Activated T-cell treated with anti-CD3 and anti-CD28 coated beads, Interleukin-2, amount 50 U/mL, for 48 hours (primary cell): ENCODE results near the gene SDK1.
"Not testable (repeated sequence)": the region's sequence is repeated elsewhere in the genome, so short reads cannot be mapped to it uniquely, and the experiment has no call there.

ENCODE experiments used
- DNase-seq, 2 experiments: peaks; one replicate each; pipeline ENCODE4 v3.0.0-alpha.2; 2020

The SDK1 gene

DNA sequence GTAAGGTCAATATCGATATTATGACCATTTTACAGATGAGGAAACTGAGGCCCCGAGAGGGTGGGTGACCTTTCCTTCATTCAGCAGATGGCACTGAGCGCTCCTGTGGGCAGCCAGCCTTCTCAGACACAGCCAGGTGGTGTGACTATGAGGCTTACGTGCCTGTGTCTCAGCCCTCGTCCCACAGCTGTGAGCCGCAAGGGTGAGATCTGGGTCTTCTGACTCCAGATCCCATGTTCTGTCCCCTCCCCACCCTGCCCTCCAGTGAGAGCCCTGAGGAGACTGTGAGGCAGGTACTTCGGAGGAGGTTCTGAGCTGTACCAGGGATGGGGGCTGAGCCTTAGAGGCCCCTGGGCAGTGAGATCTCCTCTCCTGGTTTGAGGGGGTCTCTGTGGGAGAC is 767.2 kb downstream of the SDK1 start:
- DNase-seq = no peak

DNA sequence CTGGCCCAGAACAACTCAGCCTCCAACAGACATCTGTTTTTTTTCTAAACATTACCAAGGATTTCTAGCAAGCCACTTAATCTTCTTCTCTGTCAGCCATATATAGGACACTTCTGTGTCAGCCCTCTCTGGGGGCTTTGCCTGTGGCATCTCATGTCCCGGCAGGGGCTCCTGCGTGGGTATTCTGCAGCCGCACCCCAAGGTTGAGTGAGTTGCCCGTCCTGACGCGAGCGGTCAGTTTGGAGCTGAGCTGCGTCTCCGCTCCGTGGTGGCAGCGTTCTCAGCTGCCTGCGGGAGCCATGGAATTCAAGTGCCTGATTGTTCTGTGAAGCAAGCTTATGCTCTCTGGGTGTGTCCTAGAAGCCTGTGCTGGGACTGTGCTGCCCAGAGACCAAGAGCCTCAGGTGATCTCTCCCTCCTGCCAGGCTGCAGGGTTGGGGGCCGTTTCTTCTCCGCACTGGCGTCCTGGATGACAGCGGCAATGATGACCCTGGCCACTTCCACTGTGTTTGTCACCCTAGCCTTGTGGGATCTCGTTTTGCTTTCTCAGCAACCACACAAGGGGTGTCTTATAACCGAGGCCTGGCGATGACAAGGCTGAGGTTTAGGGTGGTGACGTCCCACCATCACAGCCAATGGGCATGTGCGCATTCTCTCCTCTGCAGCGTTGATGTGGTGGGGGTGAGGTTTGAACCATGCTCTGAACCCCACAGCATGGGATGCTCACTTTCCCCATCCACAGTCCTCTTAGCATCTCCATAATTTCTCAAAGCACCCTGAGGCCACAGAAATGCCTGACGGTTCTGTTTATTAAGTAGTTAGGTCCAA is 768.4 kb downstream of the SDK1 start:
- DNase-seq = no peak

DNA sequence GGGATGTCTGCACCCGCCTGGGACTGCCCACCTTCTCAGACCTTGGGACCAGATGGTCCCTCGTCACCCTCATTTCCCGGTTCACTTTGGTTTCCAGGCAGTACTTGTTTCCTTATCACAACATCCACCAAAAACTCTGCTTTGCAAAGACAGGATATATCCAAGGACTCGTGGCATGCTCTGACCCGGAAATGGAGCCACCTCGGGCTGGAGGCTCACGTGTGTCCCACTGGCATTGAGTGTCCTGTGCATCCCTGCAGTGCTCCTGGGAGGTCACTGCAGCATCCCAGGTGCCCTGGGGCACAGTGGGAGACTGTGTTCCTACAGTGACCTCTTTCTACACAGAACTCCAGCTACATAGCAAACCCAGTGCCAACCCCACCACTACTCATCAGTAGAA is 769.2 kb downstream of the SDK1 start:
- no peak for DNase-seq

DNA sequence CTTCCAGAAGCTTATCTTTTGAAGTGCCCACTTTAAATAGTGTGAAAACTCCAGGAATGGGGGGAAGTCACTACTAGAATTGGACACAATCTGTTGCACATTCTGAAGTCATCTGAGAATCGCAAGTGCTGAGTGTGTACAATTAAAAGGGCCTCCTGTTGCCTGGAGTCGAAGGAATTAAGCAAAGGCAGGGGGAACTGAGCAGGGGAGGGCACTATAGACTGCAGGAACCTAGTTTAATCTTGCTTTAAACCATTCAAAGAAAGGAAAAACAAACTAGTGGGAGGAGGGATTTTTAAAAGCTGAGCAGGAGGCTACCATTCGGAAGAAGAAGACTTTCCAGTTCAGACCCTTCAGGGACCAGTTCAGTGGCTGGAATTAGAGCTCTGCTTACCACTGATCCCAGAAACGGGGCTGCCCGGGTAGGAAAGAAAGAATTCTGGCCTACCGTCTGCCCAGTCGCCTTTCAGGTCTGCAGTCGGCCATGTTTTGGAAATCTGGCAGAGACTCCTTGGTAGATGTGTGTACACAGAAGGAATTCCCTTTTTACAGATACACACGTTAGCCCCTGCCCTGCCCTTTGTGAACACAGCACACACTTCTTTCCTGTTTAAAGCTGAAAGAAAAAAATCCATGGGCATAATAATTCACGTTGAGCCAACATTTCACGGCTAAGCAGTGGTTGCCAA is 770.5 kb downstream of the SDK1 start:
- no peak for DNase-seq

DNA sequence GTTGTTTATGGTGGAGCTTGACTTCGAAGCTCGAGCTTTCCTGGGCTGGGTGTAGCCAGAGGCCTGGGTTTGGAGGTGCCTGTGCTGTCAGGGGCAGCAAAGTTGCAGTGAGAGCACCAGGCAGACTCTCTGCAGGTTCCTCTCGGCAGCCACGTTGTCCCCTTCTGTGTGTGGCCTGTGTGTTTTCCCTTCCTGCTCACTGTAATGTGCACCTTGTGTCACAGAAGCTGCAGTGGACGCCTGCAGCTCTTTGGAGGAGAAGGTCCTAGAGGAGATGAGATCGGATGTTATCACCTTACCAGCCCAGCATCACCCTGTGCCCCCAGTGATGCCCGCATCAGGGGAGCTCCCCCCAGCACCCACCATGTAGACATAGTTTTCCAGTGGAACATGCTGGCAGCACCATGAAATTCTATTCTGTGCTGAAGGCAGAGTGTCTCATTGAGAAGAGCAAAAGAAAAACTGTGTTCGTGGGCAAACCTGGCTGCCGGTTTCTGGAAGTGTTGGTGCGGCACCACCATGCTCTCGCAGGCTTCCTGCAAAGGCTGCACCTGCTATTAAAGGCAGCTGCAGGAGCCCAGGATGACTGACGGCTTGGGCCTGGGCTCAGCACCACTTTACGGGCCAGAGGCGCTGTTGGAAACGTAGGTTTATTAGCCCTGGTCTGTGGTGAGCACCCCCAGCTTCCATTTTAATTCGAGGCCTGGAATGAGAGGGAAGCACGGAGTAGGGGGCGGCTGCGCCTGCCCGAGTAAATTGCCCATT is 771.3 kb downstream of the SDK1 start:
- DNase-seq = no peak

DNA sequence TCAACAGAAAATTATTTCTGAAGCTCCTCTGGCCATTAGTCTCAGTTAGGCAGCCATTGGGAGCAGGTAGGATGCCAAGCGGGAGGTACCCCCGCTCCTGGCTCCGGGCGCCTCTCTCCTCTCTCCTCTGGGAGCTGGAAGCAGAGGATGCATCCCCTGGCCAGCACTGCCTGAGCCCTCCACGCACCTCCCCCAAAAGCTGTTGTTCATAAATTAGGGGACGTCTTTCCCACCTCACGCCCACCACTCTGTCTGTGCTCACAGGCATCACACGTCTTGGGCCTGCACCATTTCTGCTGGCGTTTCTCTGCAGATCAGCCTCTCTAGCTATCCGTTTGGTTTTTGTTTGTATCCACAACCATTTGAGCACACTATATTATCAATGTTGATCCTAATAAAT is 772.0 kb downstream of the SDK1 start:
- no peak for DNase-seq

DNA sequence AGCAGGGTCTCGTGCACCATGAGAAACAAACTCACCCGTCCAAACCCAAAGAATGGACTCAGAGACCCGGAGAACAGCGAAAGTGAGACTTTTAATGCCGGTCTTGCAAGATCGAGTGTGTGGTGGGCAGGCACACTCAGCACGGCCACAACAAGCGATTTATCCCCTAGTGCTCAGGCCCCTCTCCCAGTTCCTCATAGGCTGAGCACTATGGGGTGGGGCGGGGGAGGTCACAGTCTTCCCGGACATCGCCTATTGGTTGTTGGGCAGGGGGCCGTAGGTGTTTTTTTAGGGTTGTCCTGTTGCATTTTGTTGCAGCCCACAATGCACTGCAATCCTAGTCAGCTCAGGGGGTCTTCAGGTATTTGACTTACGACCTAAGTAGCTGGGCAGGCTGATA is 772.7 kb downstream of the SDK1 start:
- no peak for DNase-seq

DNA sequence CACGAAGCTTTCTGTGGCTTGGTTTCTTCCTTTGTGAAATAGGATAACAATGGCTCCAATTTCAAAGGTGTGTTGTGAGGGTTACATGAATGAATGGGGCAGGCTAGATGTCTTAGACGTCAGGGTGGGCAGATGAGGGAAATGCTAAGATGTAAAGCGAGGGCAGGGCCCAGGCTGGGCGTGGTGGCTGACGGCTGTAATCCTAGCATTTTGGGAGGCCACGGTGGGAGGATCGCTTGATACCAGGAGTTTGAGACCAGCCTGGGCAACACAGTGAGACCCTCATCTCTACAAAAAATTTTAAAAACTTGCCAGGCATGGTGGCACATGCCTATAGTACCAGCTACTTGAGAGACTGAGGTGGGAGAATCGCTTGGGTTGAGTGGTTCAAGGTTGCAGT is 773.4 kb downstream of the SDK1 start:
- DNase-seq = no peak

DNA sequence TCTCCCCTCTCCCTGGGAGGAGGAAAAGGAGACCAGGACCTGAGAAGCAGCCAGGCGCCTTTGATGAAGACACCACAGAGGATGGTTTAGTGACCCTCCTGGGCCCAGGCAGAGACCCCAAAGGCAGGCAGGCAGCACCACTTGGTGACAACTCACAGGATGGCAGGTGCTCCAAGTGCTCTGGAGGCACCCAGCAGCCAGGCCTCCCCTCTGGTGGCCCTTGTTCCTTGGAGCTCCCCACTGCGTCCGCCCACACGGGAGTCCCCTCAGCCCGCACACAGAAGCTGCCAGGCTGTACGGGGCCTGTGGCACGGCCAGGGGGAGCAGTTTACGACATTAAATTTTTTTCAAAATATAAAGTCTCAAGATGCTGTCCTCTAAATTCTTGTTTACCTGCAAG is 773.9 kb downstream of the SDK1 start:
- no peak for DNase-seq

DNA sequence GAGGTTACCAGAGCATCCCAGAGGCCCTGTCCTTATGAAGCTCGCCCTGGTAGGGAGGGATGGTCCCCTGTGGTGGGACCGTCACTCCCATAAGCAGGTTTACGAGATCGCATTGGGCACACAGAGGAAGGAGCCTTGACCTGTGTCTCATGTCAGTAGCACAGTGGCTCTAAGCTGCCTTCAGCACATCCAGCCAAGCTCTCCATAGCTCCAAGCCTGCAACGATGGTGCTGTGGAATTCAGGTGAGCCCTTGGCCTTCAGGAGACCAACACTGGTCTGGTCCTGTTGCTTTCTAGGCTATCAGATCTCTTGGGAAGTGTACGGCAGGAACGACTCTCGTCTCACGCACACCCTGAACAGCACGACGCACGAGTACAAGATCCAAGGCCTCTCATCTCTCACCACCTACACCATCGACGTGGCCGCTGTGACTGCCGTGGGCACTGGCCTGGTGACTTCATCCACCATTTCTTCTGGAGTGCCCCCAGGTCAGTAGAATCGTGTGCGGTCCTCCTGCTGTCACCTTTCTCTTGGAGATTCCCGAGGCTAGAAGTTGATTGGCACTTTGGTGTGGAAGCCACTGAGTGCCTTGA is 775.7 kb downstream of the SDK1 start:
- no peak for DNase-seq

DNA sequence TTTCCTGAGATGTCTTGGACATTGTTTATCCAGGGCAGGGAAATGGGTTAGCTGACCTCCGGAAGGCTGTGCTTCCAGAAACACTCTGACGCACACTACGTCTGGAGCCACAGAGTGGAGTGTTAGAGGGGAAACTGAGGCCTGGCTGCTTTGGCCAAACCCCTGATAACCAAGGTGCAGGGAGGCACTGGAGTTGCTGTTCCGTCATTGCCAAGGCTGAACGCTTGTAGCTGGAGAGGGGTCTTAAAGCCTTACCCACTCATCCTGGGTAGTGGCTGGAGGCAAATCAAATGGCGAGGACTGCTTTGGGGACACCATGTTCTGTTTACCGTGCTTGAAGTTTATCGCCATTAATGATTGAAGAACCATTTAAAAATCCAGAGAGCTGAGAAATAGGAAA is 776.9 kb downstream of the SDK1 start:
- DNase-seq = no peak

DNA sequence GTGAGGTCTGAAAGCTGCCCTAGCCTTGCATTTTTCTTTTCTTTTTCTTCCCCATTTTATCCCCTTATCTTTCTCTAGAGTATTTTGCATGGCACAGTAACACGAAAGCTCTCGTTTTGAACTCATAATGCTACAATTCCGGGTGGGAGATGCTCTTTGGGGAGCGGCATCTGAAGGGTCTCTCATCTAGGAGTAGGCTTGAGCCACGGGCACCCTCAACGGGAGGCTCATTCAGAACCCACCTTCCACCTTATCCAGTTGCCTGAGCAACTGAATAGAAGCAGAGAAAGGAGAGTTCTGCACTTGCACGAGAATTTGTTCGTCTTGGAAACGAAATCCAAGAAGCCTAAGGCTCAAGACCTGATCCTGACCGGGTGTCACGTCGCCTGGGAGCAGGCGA is 777.5 kb downstream of the SDK1 start:
- DNase-seq = no peak

DNA sequence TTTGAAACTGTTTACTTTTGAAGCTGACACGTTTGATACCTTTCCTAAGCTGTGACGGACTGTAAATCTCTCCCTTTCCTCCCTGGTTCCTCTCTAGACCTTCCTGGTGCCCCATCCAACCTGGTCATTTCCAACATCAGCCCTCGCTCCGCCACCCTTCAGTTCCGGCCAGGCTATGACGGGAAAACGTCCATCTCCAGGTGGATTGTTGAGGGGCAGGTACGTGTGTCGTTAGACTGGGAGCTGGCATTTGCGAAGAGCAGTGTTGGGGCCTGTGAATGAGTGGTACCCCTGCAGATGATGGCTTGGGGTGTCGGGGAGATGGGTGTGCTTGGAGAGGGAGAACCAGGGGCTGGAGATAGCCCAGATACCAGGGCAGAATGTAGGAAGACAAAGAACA is 778.3 kb downstream of the SDK1 start:
- no peak for DNase-seq

DNA sequence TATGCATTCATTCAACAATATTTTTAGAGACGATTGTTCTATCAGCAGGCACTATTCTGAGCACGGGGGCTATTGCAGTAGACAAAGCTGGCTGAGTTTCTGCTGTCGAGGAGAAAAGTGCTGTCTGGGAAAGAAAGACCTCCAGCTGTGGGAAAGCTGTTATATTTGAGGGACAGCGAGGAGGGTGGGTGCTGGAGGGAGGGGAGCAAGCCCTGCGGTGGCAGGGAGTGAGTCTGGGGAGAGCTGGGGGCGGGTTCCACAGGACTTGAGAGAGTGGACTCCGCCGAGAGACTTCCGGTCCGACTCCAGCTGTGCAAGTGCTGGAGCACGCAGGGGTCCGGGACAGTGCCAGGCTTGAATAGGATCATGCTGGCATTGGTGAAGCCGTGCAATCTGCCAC is 778.9 kb downstream of the SDK1 start:
- DNase-seq = no peak

DNA sequence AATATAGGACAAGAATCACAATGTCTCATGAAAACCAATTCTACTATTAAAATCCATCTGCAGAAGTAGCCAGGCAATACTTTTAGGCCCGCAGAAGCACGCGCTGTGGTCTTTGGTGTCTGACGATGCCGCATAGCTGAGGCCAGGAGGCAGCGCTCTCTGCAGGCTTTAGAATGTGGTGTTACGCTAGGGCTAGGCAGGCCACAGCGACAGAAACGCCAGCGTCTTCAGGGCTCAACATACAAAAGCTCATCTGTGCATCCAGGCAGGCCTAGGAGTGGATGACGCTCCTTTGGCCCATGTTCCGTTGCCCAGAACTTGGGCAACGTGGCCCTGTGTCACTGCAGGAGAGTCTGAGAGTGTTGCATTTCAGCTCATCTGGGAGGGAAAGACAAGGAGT is 779.9 kb downstream of the SDK1 start:
- DNase-seq = no peak

DNA sequence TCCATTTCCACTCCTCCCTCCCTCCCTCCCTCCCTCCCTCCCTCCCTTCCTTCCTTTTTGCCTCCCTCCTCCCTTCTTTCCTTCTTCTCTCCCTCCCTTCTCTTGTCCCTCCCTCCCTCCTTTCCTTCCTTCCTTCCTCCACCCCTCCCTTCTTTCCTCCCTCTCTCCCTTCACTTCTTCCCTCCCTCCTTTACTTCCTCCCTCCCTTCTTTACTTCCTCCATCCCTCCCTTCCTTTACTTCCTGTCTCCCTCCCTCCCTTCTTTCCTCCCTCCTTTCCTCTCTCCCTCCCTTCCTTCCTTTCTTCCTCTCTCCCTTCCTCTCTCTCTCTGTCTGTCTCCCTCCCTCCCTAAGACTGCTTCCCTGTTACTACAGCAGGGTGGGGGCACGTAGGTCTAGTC is 782.5 kb downstream of the SDK1 start:
- DNase-seq = no peak

DNA sequence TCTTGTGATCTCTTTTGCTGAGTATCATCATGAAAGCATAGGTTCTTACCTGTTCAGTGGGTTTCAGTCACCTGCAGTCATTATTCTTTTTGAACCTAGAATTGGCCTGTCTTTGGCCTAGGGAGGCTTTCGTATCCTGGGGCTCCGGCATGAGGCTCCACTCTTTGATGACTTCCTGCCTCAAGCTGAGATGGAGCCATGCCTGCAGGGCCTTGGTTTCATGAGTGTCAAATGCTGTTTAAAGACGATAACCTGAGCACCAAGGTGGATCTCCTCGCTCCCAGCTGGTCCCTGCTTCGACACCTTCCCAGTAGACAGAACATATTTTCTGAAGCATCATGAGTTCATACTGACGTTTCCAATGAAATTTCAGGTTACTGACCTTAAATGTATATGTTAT is 783.2 kb downstream of the SDK1 start:
- no peak for DNase-seq

DNA sequence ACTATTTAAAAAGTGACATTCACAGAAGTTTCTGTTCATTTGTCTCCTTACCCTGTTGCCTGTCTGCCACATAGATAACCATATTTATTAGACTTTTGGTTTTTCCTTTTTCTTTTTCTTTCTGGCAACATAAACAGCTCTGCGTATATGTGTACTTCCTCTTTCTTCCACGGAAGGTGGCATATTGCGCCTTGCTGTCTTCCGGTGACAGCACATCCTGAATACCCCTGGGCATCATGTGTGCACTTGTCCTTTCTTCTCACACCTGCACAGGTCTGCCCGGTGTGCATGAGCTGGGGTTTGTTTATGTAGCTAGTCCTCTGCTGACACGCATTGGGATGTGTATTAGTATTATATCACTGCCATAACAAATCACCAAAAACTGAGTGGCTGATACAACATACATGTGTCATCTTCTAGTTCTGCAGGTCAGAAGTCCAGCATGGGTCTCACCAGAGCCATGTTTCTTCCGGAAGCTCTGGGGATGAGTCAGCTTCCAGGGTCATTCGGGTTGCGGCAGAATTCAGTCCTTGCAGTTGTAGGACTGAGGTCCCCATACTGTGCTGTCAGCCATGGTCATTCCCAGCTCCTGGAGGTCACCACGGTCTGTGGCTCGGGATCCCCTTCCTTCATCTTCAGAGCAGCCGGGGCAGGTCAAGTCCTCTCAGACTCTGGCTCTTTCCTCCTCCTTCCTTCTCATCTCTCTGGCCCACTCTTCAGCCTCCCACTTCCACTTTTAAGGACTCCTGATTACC is 785.1 kb downstream of the SDK1 start:
- no peak for DNase-seq

DNA sequence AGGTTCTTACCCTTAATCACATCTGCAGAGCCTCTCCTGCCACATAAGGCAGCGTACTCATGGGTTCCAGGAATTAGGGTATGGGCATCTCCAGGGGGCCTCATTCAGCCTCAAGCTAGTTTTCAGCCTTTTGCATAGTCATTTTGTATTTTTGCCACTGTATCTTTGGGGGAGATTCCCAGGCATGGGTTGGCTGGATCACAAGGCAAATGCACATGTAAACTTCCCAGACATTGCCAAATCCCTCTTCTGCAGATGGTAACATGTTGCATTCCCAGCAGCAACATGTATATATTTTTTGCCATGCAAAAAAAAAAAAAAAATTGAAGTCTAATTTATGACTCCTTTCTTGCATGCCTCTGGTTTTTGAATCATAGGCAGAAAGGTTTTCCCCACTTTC is 785.7 kb downstream of the SDK1 start:
- no peak for DNase-seq

DNA sequence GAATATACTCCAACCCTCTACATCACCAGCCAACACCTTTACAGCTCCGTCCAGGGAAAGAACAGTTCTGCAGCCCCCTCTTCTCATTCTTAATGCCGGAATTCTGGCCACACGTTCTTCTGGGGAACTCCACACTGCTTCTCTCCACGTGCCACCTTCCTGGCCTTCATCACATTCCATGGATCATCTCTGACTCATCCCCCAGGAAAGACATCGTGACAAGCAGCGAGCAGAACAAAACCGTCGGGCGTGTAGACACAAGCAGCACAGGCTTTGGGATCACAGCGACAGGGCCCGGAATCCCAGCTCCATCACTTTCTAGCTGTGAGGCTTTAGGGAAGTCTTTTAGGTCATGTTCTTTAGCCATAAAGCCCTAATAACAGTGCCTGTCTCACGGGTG is 790.7 kb downstream of the SDK1 start:
- DNase-seq = no peak

DNA sequence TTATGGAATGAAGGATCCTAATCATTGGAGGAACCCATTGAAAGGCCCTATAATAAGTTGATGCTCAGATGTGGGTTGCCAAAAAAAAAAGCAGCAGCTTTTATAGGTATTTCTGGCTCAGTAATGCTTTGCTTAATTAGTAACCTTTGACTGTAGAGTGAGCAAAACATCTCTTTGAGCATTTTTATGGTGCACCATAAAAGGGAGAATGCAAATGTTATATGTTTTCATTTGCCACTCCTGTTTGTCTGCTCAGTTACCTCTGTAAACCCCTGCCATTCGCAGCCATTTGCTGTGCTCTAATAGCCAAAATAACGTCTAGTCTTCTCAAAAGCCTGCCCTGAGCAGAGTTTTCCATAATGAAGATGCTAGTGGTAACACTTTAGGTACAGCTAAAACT is 792.0 kb downstream of the SDK1 start:
- no peak for DNase-seq

DNA sequence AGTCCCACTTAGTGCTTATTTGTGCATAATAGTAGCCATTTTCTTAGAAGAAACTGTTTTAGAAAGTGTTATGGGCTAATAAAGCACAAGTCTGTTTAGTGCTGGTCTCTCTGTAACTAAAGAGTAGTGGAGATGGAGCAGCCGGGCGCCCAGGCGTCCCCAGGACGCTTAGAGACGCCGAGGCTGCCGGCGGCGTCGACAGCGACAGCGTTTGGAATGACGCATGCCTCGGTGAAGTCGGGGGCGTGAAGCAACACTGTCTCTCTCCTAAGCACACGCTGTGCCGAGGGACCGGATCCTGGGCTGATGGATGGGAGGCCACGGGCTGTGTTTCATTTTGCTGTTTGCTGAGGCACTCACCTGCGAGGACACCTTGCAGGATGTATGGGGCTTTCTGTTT is 792.4 kb downstream of the SDK1 start:
- no peak for DNase-seq

DNA sequence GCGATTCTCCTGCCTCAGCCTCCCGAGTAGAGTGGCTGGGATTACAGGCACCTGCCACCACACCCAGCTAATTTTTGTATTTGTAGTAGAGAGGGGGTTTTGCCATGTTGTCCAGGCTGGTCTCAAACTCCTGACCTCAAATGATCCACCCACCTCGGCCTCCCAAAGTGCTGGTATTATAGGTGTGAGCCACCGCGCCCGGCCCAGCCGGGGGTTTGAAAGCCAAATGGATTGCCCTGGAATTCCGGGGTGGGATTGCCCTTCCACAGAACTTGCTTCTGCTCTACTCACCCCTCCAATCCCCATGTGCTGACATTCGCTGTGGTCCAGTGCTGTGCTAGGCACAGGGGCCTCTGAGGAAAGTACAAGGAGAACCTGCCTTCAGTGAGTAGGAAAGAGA is 793.1 kb downstream of the SDK1 start:
- not testable (repeated sequence) for DNase-seq
